Loucy (cell line): Measurements from ENCODE around the gene XCR1.

ENCODE experiments used
- H2AFZ ChIP-seq: fragments of 200-600 bp; sonication (generic); 2 replicates; pipeline ENCODE4 v1.6.0; 2016; ENCODE audit warnings: antibody characterized with exemption, mild to moderate bottlenecking, low read length, moderate library complexity
- H3F3A ChIP-seq: fragments of 200-600 bp; 2 replicates; pipeline ENCODE4 v1.6.0; 2016; ENCODE audit warnings: antibody characterized with exemption, low read depth, mild to moderate bottlenecking
- H3K27me3 ChIP-seq: fragments of 200-600 bp; sonication (generic); 2 replicates; pipeline ENCODE4 v1.6.1; 2014; ENCODE audit warnings: low read length, mild to moderate bottlenecking; ENCODE audit not compliant: insufficient read depth, poor library complexity, severe bottlenecking
- H3K36me3 ChIP-seq: fragments of 200-600 bp; sonication (generic); 2 replicates; pipeline ENCODE4 v1.6.1; 2016; ENCODE audit warnings: low read length; ENCODE audit not compliant: insufficient read depth
- H3K4me1 ChIP-seq: fragments of 200-600 bp; sonication (generic); 2 replicates; pipeline ENCODE4 v1.5.1; 2014; ENCODE audit warnings: low read length, mild to moderate bottlenecking; ENCODE audit not compliant: insufficient read depth, poor library complexity, severe bottlenecking
- H3K4me2 ChIP-seq: fragments of 200-600 bp; sonication (generic); 2 replicates; pipeline ENCODE4 v1.6.0; 2014; ENCODE audit warnings: antibody characterized with exemption, low read length, low read depth, mild to moderate bottlenecking; ENCODE audit not compliant: poor library complexity, severe bottlenecking
- H3K4me3 ChIP-seq: fragments of 200-600 bp; sonication (generic); 2 replicates; pipeline ENCODE4 v1.5.1; 2014; ENCODE audit warnings: low read length, mild to moderate bottlenecking, mixed read lengths; ENCODE audit not compliant: poor library complexity, severe bottlenecking
- H3K79me2 ChIP-seq: fragments of 200-600 bp; sonication (generic); 2 replicates; pipeline ENCODE4 v1.6.1; 2014; ENCODE audit warnings: low read length; ENCODE audit not compliant: insufficient read depth
- H3K9ac ChIP-seq: fragments of 200-600 bp; sonication (generic); 2 replicates; pipeline ENCODE4 v1.6.0; 2014; ENCODE audit warnings: mild to moderate bottlenecking, low read depth, low read length, moderate library complexity; ENCODE audit not compliant: poor library complexity, severe bottlenecking
- H3K9me2 ChIP-seq: fragments of 200-600 bp; sonication (generic); replicated peaks from 2 replicates; pipeline ENCODE4 v1.6.1; 2016; ENCODE audit warnings: low read depth, low read length, mixed read lengths
- H3K9me3 ChIP-seq: fragments of 200-600 bp; sonication (generic); 2 replicates; pipeline ENCODE4 v1.6.1; 2014; ENCODE audit warnings: mild to moderate bottlenecking, antibody characterized with exemption, low read length, low read depth; ENCODE audit not compliant: insufficient read depth
- H4K20me1 ChIP-seq: fragments of 200-600 bp; sonication (generic); 2 replicates; pipeline ENCODE4 v1.6.0; 2014; ENCODE audit warnings: antibody characterized with exemption, low read length, mild to moderate bottlenecking; ENCODE audit not compliant: insufficient read depth, poor library complexity, severe bottlenecking
- CTCF ChIP-seq: fragments of 200-600 bp; sonication (generic); conservative IDR thresholded peaks from 2 replicates; pipeline ENCODE4 v1.5.1; 2014; ENCODE audit warnings: mild to moderate bottlenecking, antibody characterized with exemption, low read length
- EZH2phosphoT487 ChIP-seq: fragments of 200-600 bp; IDR thresholded peaks from 2 replicates; pipeline ENCODE4 v1.6.1; 2018; ENCODE audit warnings: antibody characterized with exemption, mild to moderate bottlenecking, moderate library complexity, borderline replicate concordance

XCR1 gene

DNA sequence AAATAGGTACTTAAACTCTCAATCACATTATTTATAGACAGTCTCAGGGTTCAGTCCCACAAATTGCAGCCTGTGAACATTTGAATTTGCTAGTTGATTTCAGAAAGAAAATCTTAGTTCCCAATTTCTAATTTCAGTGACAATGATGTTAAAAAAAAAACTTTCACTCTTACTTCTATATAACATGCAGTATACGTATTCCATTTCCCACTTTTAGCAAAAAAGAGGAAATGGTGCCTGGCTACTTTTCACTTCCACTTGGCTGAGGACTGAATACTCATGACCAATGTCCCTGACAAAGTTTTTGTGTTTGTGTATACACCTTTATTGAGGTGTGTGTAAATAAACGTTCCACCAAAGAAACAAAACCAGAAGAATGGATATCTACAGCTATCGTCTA lies 32.1 kb upstream of the XCR1 start:
- Histone ChIP-seq H3K9me3 (no peaks in the 10 kb centered on the region), H2AFZ (no peak overlapping the region), H3K79me2 (no peaks in the 10 kb centered on the region), H3K9ac (no peak overlapping the region), H3K4me1 (no peaks in the 10 kb centered on the region), H3K4me2 (no peak overlapping the region), H3K27me3 (no peaks in the 10 kb centered on the region), H3K4me3 (no peak overlapping the region), H4K20me1 (no peaks in the 10 kb centered on the region), H3K9me2 (no peaks in the 10 kb centered on the region), H3F3A (no peaks in the 10 kb centered on the region), H3K36me3 (no peaks in the 10 kb centered on the region)
- TF ChIP-seq CTCF (no peak), EZH2phosphoT487 (no peak)

GRCh38 chr3:46058981-46059380 lies 31.7 kb upstream of the XCR1 start:
- H3K4me3 ChIP-seq, result no peak overlapping the region
- H2AFZ ChIP-seq, result no peak overlapping the region
- H3F3A ChIP-seq, result no peaks in the 10 kb centered on the region
- no peaks in the 10 kb centered on the region for H3K27me3 ChIP-seq
- no peaks in the 10 kb centered on the region for H3K9me3 ChIP-seq
- H3K36me3 ChIP-seq, result no peaks in the 10 kb centered on the region
- H3K79me2 ChIP-seq, result no peaks in the 10 kb centered on the region
- no peaks in the 10 kb centered on the region for H3K4me1 ChIP-seq
- no peak overlapping the region for H3K9ac ChIP-seq
- H3K9me2 ChIP-seq, result no peaks in the 10 kb centered on the region
- no peaks in the 10 kb centered on the region for H4K20me1 ChIP-seq
- TF ChIP-seq EZH2phosphoT487, result no peak
- TF ChIP-seq CTCF, result no peak
- no peak overlapping the region for H3K4me2 ChIP-seq

DNA sequence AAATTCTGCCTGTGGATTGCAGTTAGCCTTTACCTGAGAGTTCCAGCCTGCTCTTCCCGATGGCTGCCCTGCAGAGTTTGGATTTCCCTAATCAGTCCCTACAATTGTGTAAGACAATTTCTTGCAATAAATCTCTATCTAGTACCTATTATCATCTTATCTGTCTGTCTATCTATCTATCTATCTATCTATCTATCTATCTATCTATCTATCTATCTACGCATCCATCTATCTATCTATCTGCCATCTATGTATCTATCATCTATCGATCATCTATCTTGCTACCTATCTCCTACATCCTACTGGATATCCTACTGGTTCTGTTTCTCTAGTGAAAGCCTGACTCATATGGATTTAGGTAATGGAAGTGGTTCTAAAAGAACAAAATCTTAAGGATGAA lies 30.4 kb upstream of the XCR1 start:
- TF ChIP-seq EZH2phosphoT487, result no peak
- TF ChIP-seq CTCF, result no peak
- Histone ChIP-seq H3K4me1 (no peaks in the 10 kb centered on the region), H3K27me3 (no peaks in the 10 kb centered on the region)

More for the DNA sequence above, 30.4 kb upstream of the XCR1 start:
- Histone ChIP-seq H2AFZ (no peak overlapping the region), H3K9ac (no peak overlapping the region), H3K9me3 (no peaks in the 10 kb centered on the region), H3K9me2 (no peaks in the 10 kb centered on the region), H3K4me2 (no peak overlapping the region), H4K20me1 (no peaks in the 10 kb centered on the region), H3F3A (no peaks in the 10 kb centered on the region), H3K36me3 (no peaks in the 10 kb centered on the region), H3K4me3 (no peak overlapping the region), H3K79me2 (no peaks in the 10 kb centered on the region)
